ENCODE results near the gene CRYBG3. TPM values are rescaled to one million over a fixed set of nuclear protein-coding genes. Genes with fewer than 3 reads are reported as not detected.

The CRYBG3 gene
- total RNA-seq, 3 donors from 2014 or later, result 13.6 to 71.6 (median 14.5) TPM

DNA sequence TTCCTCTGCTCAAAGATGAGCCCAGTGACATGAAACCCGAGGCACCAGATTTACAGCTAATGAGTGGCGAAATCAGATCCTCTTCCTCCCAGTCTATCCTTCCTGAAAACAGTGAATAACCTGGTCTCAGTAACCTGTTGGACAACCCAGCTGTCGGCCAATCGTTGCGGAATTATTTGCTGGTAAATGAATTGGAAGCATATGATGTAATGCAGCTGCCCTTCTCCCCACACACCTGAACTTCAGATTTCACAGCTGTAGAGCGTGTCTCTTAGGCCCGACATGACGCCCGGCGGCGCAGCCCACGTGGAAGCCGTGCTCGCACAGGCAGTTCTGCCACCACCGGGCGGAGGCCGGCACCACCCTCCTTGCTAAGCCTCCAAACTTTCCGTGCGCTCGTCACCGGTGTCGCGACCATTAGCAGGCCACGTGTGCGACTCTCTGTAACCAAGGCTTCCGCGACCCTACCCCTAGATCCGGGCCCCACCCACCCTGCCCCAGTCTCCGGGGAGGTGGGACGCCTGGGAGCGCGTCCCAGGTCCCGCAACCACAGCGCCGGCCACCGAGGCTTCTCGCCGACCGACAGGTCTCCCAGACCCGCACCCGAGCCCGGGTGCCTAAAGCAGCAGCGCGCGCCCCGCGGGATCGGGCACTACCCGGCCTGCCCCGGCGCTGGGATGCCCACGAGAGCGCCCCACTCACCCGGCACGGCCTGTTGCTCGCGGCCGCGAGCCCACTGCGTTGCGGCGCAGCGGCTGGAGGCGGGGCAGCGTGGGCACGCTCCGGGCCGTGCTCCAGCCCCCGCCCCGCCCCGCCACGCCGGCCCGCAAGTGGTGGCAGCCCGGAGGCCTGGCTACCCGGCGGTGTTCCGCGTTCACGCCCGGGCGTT lies 150.1 kb downstream of the CRYBG3 start, which contains the start of gene RIOX2:
RIOX2 (minus strand) TSS at position 753 of the 889 bp plus-strand sequence. CDS start 4,838 bp downstream, outside the sequence.
- TF ChIP-seq, protein P1, sequence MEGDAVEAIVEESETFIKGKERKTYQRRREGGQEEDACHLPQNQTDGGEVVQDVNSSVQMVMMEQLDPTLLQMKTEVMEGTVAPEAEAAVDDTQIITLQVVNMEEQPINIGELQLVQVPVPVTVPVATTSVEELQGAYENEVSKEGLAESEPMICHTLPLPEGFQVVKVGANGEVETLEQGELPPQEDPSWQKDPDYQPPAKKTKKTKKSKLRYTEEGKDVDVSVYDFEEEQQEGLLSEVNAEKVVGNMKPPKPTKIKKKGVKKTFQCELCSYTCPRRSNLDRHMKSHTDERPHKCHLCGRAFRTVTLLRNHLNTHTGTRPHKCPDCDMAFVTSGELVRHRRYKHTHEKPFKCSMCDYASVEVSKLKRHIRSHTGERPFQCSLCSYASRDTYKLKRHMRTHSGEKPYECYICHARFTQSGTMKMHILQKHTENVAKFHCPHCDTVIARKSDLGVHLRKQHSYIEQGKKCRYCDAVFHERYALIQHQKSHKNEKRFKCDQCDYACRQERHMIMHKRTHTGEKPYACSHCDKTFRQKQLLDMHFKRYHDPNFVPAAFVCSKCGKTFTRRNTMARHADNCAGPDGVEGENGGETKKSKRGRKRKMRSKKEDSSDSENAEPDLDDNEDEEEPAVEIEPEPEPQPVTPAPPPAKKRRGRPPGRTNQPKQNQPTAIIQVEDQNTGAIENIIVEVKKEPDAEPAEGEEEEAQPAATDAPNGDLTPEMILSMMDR (IDR thresholded peaks at IDR 0.05), result no peak
- Histone ChIP-seq H3K36me3 (ENCODE audit: low read depth) (no peaks in the 10 kb centered on the region), H3K4me1 (ENCODE audit: low read depth) (peaks cover 11% of the 10 kb centered on the region), H3K9me3 (no peaks in the 10 kb centered on the region), H3K4me3 (peak within 1 kb of the TSS; percentile 61)
- ATAC-seq (peak; percentile 98), DNase-seq (peak; percentile 85 to 89 (median 87))
- intact Hi-C loops (cut with DNase I, micrococcal nuclease), result no loop called here

DNA sequence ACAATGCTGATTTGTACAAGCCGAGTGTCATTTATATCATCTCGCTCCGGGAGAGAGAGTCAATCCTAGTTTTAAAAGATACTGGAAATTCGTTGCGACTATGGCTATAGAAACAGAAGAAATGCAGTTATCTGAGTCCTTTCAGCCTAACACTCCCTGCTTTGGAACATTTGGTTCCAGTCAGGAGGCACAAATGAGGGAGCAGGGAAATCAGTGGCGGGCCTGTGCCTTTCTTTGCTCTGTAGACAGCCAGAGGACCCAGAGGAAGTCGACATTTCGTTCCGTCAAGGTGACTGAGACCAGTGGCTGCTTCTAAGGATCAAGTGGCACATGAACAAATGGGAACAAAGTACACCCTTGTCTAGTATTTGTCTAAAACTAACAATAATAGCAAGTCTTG lies 151.2 kb downstream of the CRYBG3 start:
- peaks cover 11% of the 10 kb centered on the region for H3K4me1 ChIP-seq (ENCODE audit: low read depth)
- no peaks in the 10 kb centered on the region for H3K36me3 ChIP-seq (ENCODE audit: low read depth)
- no peak for DNase-seq
- H3K9me3 ChIP-seq, result no peaks in the 10 kb centered on the region
- TF ChIP-seq, protein P1 (IDR thresholded peaks at IDR 0.05), result no peak
- no peak for ATAC-seq
- intact Hi-C loops (cut with DNase I, micrococcal nuclease), result no loop called here
- H3K4me3 ChIP-seq, result no peak overlapping the region

DNA sequence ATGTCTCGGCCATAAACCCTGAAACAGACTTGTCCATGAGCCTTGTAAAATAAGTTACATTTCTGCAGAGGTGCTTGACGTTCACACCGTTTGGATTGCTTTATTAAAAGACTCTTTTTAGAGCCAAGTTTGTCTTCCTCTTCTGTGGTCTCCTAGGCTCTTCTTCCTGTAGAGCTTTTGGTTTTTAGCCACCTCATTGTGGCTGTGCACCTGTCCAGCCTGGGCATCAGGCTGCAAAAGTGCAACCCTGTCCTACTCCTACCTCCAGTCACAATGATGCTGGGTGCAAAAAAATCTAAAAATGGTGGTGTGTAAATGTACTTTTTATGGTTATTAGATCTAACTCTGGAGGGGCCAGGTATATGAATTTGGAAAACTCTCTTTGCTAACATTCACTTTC lies 153.2 kb downstream of the CRYBG3 start:
- ATAC-seq, result no peak
- no peaks in the 10 kb centered on the region for H3K36me3 ChIP-seq (ENCODE audit: low read depth)
- no peaks in the 10 kb centered on the region for H3K9me3 ChIP-seq
- DNase-seq, result no peak
- TF ChIP-seq, protein P1 (IDR thresholded peaks at IDR 0.05), result no peak
- H3K4me1 ChIP-seq (ENCODE audit: low read depth), result peaks cover 11% of the 10 kb centered on the region
- H3K4me3 ChIP-seq, result no peak overlapping the region
- intact Hi-C loops (cut with DNase I, micrococcal nuclease), result no loop called here

DNA sequence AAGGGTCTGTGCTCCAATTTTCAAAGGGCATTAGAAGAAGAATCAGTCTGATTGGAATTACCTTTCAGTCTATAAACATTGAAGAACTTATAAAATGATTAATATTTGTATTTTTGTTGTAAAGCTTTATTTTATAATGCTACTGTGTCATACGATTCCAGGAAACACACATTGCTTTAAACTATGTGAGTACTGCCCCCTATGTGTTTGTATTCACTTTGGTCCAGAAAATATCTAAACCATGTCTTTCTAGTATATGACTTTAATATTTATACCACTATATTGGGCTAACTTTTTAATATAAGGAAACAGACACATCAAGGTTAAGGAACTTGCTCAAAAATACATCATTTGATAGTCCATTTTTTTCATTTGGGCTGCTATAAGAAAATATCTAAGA lies 153.7 kb downstream of the CRYBG3 start:
- DNase-seq (no peak), ATAC-seq (no peak)
- no peaks in the 10 kb centered on the region for H3K9me3 ChIP-seq
- TF ChIP-seq, protein P1 (IDR thresholded peaks at IDR 0.05), result no peak
- no peak overlapping the region for H3K4me3 ChIP-seq
- H3K4me1 ChIP-seq (ENCODE audit: low read depth), result peaks cover 11% of the 10 kb centered on the region
- intact Hi-C loops (cut with DNase I, micrococcal nuclease), result no loop called here
- H3K36me3 ChIP-seq (ENCODE audit: low read depth), result no peaks in the 10 kb centered on the region

DNA sequence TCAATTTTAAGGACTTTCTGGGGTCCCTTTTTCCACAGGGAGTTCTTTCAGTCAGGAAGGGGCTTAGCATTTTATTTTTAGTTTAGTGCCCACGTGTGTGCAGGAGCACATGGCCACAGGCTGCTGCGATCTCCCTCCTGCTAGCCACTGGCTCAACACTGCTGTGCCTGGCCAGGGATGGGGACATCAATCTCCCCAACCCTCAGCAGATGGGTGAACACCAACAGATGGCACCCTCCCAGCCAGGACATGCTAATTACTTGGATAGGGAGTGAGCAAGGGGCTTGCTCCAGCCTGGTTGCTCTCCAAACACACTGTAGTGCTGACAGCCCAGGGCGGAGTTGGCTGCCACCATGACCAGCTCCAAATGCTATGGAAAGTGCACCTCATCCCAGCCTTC lies 157.8 kb downstream of the CRYBG3 start:
- no peak for ATAC-seq
- Histone ChIP-seq H3K4me1 (ENCODE audit: low read depth) (no peaks in the 10 kb centered on the region), H3K9me3 (no peaks in the 10 kb centered on the region), H3K4me3 (no peak overlapping the region), H3K36me3 (ENCODE audit: low read depth) (no peaks in the 10 kb centered on the region)
- DNase-seq, result no peak
- intact Hi-C loops (cut with DNase I, micrococcal nuclease), result no loop called here
- TF ChIP-seq, protein P1 (IDR thresholded peaks at IDR 0.05), result no peak
